GM12878 (cell line): ENCODE results near the gene NFIX. TPM values are rescaled to one million over a fixed set of nuclear protein-coding genes. Genes with fewer than 3 reads are reported as not detected.

ENCODE experiments used
- ATAC-seq: fragments of 200-7000 bp; cut with Tn5 transposase; 3 replicates; pipeline ENCODE4 v1.9.1; 2020; ENCODE audit warnings: mild to moderate bottlenecking, moderate library complexity
- BruUV-seq: library from RNA; stranded (reverse); fragments of 400-500 nt; replicated peaks from 2 replicates; lab custom pipeline; 2021; lab: Mats Ljungman, UMichigan
- CTCF ChIA-PET: fragments of 300-600 bp; sonication (Branson Sonifier 250); formaldehyde crosslinking; extraction: SDS; loops from one replicate; lab custom pipeline; 2021; ENCODE audit warnings: inconsistent platforms; lab: Yijun Ruan, JAX
- POLR2A ChIA-PET: fragments of 350-600 bp; formaldehyde crosslinking; extraction: SDS; loops from one replicate; lab custom pipeline; 2021; ENCODE audit warnings: inconsistent platforms; lab: Charles Lee
- RAD21 ChIA-PET: fragments of 300-600 bp; sonication (Branson Sonifier 250); formaldehyde crosslinking; loops from one replicate; lab custom pipeline; 2023; ENCODE audit warnings: antibody characterized with exemption; ENCODE audit not compliant: unreplicated experiment; lab: Charles Lee
- SMC1A ChIA-PET: fragments of 300-600 bp; sonication (Branson Sonifier 250); formaldehyde crosslinking; loops from one replicate; lab custom pipeline; 2023; ENCODE audit not compliant: unreplicated experiment, uncharacterized antibody; lab: Charles Lee
- DNase-seq: peaks from one replicate; pipeline ENCODE4 v3.0.0-alpha.2; 2011; ENCODE audit warnings: low read depth, low spot score
- FAIRE-seq: peaks from 3 replicates; lab custom pipeline; 2011; peaks lifted over from hg19 to GRCh38; lab: Jason Lieb, UNC
- H2AFZ ChIP-seq: 2 replicates; pipeline ENCODE4 v1.6.0; 2011; ENCODE audit warnings: low read depth, low read length, control low read depth; ENCODE audit not compliant: control insufficient read depth
- H3K27ac ChIP-seq: 2 replicates; pipeline ENCODE4 v1.5.1; 2011; ENCODE audit warnings: control low read depth; ENCODE audit not compliant: control insufficient read depth, insufficient read depth
- H3K27me3 ChIP-seq, 2 experiments: replicated peaks in 1 of 2; 2 replicates each; pipeline versions ENCODE4 v1.6.0 to v1.6.1; 2011; ENCODE audit warnings: low read length in 1 of 2; ENCODE audit not compliant: control insufficient read depth in 2 of 2, insufficient read depth in 2 of 2
- H3K36me3 ChIP-seq, 2 experiments: 2 replicates each; pipeline ENCODE4 v1.5.1; 2011; ENCODE audit warnings: low read length in 1 of 2; ENCODE audit not compliant: control insufficient read depth in 2 of 2, insufficient read depth in 2 of 2
- H3K4me1 ChIP-seq: 2 replicates; pipeline ENCODE4 v1.6.1; 2011; ENCODE audit warnings: mild to moderate bottlenecking, low read length, moderate library complexity, mixed read lengths; ENCODE audit not compliant: control insufficient read depth, insufficient read depth
- H3K4me2 ChIP-seq: 2 replicates; pipeline ENCODE4 v1.6.0; 2011; ENCODE audit warnings: control low read depth; ENCODE audit not compliant: control insufficient read depth, insufficient read depth
- H3K4me3 ChIP-seq: fragments of 200-600 bp; sonication (generic); 2 replicates; pipeline ENCODE4 v1.5.1; 2016
- H3K79me2 ChIP-seq: 2 replicates; pipeline ENCODE4 v1.6.0; 2011; ENCODE audit warnings: low read length; ENCODE audit not compliant: control insufficient read depth, insufficient read depth
- H3K9ac ChIP-seq: 2 replicates; pipeline ENCODE4 v1.8.0; 2011; ENCODE audit warnings: low read length, control low read depth, mixed read lengths; ENCODE audit not compliant: control insufficient read depth, insufficient read depth
- H3K9me3 ChIP-seq: replicated peaks from 3 replicates; pipeline ENCODE4 v1.5.1; 2011; ENCODE audit warnings: mild to moderate bottlenecking, low read length; ENCODE audit not compliant: control insufficient read depth, insufficient read depth
- H4K20me1 ChIP-seq: 2 replicates; pipeline ENCODE4 v1.6.0; 2011; ENCODE audit not compliant: control insufficient read depth, insufficient read depth
- BCL11A ChIP-seq: IDR thresholded peaks from 2 replicates; pipeline ENCODE4 v1.6.1; 2011; ENCODE audit warnings: low read depth, low read length
- CREM ChIP-seq: IDR thresholded peaks from 2 replicates; pipeline ENCODE4 v1.6.1; 2014; ENCODE audit warnings: antibody characterized with exemption, low read depth
- EZH2 ChIP-seq: IDR thresholded peaks from 2 replicates; pipeline ENCODE4 v1.6.1; 2012; ENCODE audit warnings: low read depth, mild to moderate bottlenecking, control low read depth, inconsistent platforms, low read length, borderline replicate concordance; ENCODE audit not compliant: control insufficient read depth
- HCFC1 ChIP-seq: fragments of 150-350 bp; IDR thresholded peaks from 2 replicates; pipeline ENCODE4 v1.6.1; 2014; ENCODE audit warnings: low read length
- KDM1A ChIP-seq: fragments of 200-600 bp; sonication (generic); IDR thresholded peaks from 2 replicates; pipeline ENCODE4 v1.6.1; 2016; ENCODE audit warnings: borderline replicate concordance
- NBN ChIP-seq: fragments of 450-650 bp; IDR thresholded peaks from 2 replicates; pipeline ENCODE4 v1.6.1; 2016
- NR2F1 ChIP-seq: fragments of 450-650 bp; conservative IDR thresholded peaks from 2 replicates; pipeline ENCODE4 v1.6.1; 2017; ENCODE audit warnings: mild to moderate bottlenecking
- POLR2A ChIP-seq: IDR thresholded peaks from 2 replicates; pipeline ENCODE4 v1.6.1; 2011; ENCODE audit warnings: low read depth, mild to moderate bottlenecking, low read length
- RFX5 ChIP-seq: IDR thresholded peaks from 2 replicates; pipeline ENCODE4 v1.6.1; 2011; ENCODE audit warnings: low read depth, low read length, improper control_type of control experiment
- RUNX3 ChIP-seq: IDR thresholded peaks from 2 replicates; pipeline ENCODE4 v1.6.1; 2012; ENCODE audit warnings: low read length, inconsistent platforms
- SMAD5 ChIP-seq: IDR thresholded peaks from 2 replicates; pipeline ENCODE4 v1.6.1; 2016; ENCODE audit warnings: antibody characterized with exemption, low read depth
- SMC3 ChIP-seq: IDR thresholded peaks from 2 replicates; pipeline ENCODE4 v1.6.1; 2011; ENCODE audit warnings: low read length, improper control_type of control experiment, borderline replicate concordance
- STAT1 ChIP-seq: fragments of 450-650 bp; conservative IDR thresholded peaks from 2 replicates; pipeline ENCODE4 v1.6.1; 2014; ENCODE audit warnings: antibody characterized with exemption, mild to moderate bottlenecking
- SUPT20H ChIP-seq: IDR thresholded peaks from 2 replicates; pipeline ENCODE4 v1.6.1; 2011; ENCODE audit warnings: low read depth, mild to moderate bottlenecking, low read length, moderate library complexity, borderline replicate concordance; ENCODE audit not compliant: control insufficient read depth
- YY1 ChIP-seq: IDR thresholded peaks from 2 replicates; pipeline ENCODE4 v1.6.1; 2011; ENCODE audit warnings: low read depth, mild to moderate bottlenecking, low read length
- ZNF207 ChIP-seq: fragments of 450-650 bp; IDR thresholded peaks from 2 replicates; pipeline ENCODE4 v1.6.1; 2014; ENCODE audit warnings: antibody characterized with exemption, mild to moderate bottlenecking, borderline replicate concordance
- ZNF24 ChIP-seq: fragments of 450-650 bp; IDR thresholded peaks from 2 replicates; pipeline ENCODE4 v1.6.1; 2017; ENCODE audit warnings: antibody characterized with exemption, mild to moderate bottlenecking
- ZNF274 ChIP-seq: IDR thresholded peaks from one replicate; pipeline ENCODE4 v1.8.0; 2011; ENCODE audit not compliant: insufficient read length, insufficient read depth
- WGBS: methylation state at CpG from one replicate; pipeline ENCODE4 v1.1.6; 2016; ENCODE audit warnings: low lambda C conversion rate; ENCODE audit not compliant: insufficient replicate concordance, insufficient coverage; ENCODE audit errors: missing lambda C conversion rate; 5-methylcytosine and 5-hydroxymethylcytosine counted together
- in situ Hi-C: fragments of 300-500 bp; cut with MboI; formaldehyde crosslinking; loops from 9 replicates; pipeline ENCODE4 v1.14.3; 2018; ENCODE audit warnings: mixed read lengths
- intact Hi-C: fragments of 100-400 bp; cut with micrococcal nuclease; formaldehyde crosslinking; loops from one replicate; pipeline ENCODE4 v1.14.2; 2022; ENCODE audit not compliant: unreplicated experiment
- polyA plus RNA-seq, 11 experiments: library from polyadenylated mRNA; depleted of rRNA in 4 of 11; unstranded in 6 of 11; stranded (reverse) in 5 of 11; fragments of >200 nt; fragmentation: Nextera tagmentation in 4 of 11; fragmentation: Illumina TruSeq in 1 of 11; extraction: Ambion mirVana in 4 of 11; extraction: Trizol in 1 of 11; gene quantifications; 1 replicate in 1 of 11; 2 replicates in 10 of 11; pipeline versions ENCODE4 v1.2.1 to v1.2.3, GENCODE V29; 2011 to 2016; ENCODE audit warnings: inconsistent platforms in 2 of 11, missing spikeins in 2 of 11, low read depth in 1 of 11
- total RNA-seq, 4 experiments: library from RNA; depleted of rRNA in 3 of 4; stranded (reverse); fragments of >200 nt in 3 of 4; fragmentation: Illumina TruSeq in 1 of 4; extraction: Trizol in 1 of 4; gene quantifications; 2 replicates each; pipeline versions ENCODE4 v1.2.1 to v1.2.3, GENCODE V29; 2013 to 2021
- TF ChIP-seq, protein P1 (sequence below): fragments of 450-650 bp; IDR thresholded peaks from 2 replicates; pipeline ENCODE4 v1.6.1; 2016; ENCODE audit warnings: mild to moderate bottlenecking, moderate library complexity, borderline replicate concordance
- TF ChIP-seq, protein P2 (sequence below): IDR thresholded peaks from 2 replicates; pipeline ENCODE4 v1.6.1; 2012; ENCODE audit warnings: low read length, inconsistent platforms

Gene NFIX
- total and polyA plus RNA-seq, 10 of the 15 experiments (the other 5 are each of a cell fraction or from before 2014, with no cell fraction given): 0.02 to 2.2 (median 0.28) TPM

- under 1% methylated on average over 34 of the region's 34 CpGs for WGBS
- Histone ChIP-seq H4K20me1 (no peaks in the 10 kb centered on the region), H3K4me2 (peak overlapping the region; percentile 100), H3K27me3 (no peaks in the 10 kb centered on the region), H3K9me3 (no peaks in the 10 kb centered on the region), H3K79me2 (no peaks in the 10 kb centered on the region), H3K27ac (peak overlapping the region; percentile 2; the same call in 1 of the 2 replicates), H3K9ac (peak overlapping the region; percentile 55; the same call in 1 of the 2 replicates), H2AFZ (peak overlapping the region; percentile 99), H3K36me3 (no peaks in the 10 kb centered on the region), H3K4me3 (peak overlapping the region; percentile 64; the same call in 1 of the 2 replicates), H3K4me1 (0 out of 2 replicates have a peak, but pooled peaks cover 3% of the 10 kb centered on the region)
- intact Hi-C loops: loop anchor here (1.0 kb wide), 1 partner anchor 80 kb away; no protein-coding TSS in a partner anchor
- ATAC-seq (peak; percentile 99), FAIRE-seq (peak; percentile 83), DNase-seq (peak; percentile 39)
- ChIA-PET RAD21 (interaction anchor here (0.6 to 2.9 kb wide), 32 partner anchors 9 to 296 kb away, joined by 3 to 31 read pairs (median 4); partner anchors contain the start of genes CALR, DNASE2, FARSA and GCDH), CTCF (interaction anchor here (0.6 to 7.0 kb wide), 65 partner anchors 10 to 312 kb away, joined by 3 to 182 read pairs (median 6); partner anchors contain the start of genes DNASE2, FARSA, GADD45GIP1 and GCDH), POLR2A (interaction anchor here (0.6 to 2.6 kb wide), 8 partner anchors 10 to 86 kb away, joined by 3 to 11 read pairs (median 4); partner anchors contain the start of genes DNASE2 and GCDH), SMC1A (interaction anchor here (0.7 to 2.0 kb wide), 21 partner anchors 9 to 187 kb away, joined by 3 to 29 read pairs (median 5); partner anchors contain the start of genes DNASE2, GADD45GIP1, GCDH and KLF1)
- no TSS peak for BruUV-seq
- in situ Hi-C loops: no loop called here
- TF ChIP-seq CREM (no peak), ZNF207 (no peak; the same call in 1 of the 2 replicates), KDM1A (no peak), NR2F1 (peak; percentile 58), HCFC1 (peak; percentile 34), STAT1 (no peak; the same call in 1 of the 2 replicates), SUPT20H (no peak), SMC3 (peak; percentile 79), RUNX3 (0 out of 2 replicates have a peak, but pooled peaks have one; percentile 30), EZH2 (no peak), YY1 (peak; percentile 76), SMAD5 (no peak), BCL11A (no peak), POLR2A (peak; percentile 29; the same call in 1 of the 2 replicates), NBN (peak; percentile 61), RFX5 (no peak), ZNF274 (no peak), ZNF24 (no peak)
- TF ChIP-seq, protein P1, sequence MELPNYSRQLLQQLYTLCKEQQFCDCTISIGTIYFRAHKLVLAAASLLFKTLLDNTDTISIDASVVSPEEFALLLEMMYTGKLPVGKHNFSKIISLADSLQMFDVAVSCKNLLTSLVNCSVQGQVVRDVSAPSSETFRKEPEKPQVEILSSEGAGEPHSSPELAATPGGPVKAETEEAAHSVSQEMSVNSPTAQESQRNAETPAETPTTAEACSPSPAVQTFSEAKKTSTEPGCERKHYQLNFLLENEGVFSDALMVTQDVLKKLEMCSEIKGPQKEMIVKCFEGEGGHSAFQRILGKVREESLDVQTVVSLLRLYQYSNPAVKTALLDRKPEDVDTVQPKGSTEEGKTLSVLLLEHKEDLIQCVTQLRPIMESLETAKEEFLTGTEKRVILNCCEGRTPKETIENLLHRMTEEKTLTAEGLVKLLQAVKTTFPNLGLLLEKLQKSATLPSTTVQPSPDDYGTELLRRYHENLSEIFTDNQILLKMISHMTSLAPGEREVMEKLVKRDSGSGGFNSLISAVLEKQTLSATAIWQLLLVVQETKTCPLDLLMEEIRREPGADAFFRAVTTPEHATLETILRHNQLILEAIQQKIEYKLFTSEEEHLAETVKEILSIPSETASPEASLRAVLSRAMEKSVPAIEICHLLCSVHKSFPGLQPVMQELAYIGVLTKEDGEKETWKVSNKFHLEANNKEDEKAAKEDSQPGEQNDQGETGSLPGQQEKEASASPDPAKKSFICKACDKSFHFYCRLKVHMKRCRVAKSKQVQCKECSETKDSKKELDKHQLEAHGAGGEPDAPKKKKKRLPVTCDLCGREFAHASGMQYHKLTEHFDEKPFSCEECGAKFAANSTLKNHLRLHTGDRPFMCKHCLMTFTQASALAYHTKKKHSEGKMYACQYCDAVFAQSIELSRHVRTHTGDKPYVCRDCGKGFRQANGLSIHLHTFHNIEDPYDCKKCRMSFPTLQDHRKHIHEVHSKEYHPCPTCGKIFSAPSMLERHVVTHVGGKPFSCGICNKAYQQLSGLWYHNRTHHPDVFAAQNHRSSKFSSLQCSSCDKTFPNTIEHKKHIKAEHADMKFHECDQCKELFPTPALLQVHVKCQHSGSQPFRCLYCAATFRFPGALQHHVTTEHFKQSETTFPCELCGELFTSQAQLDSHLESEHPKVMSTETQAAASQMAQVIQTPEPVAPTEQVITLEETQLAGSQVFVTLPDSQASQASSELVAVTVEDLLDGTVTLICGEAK: no peak
- TF ChIP-seq, protein P2, sequence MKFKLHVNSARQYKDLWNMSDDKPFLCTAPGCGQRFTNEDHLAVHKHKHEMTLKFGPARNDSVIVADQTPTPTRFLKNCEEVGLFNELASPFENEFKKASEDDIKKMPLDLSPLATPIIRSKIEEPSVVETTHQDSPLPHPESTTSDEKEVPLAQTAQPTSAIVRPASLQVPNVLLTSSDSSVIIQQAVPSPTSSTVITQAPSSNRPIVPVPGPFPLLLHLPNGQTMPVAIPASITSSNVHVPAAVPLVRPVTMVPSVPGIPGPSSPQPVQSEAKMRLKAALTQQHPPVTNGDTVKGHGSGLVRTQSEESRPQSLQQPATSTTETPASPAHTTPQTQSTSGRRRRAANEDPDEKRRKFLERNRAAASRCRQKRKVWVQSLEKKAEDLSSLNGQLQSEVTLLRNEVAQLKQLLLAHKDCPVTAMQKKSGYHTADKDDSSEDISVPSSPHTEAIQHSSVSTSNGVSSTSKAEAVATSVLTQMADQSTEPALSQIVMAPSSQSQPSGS: no peak
These were observed 30.1 kb upstream of the NFIX start for GRCh38 chr19:12965017-12965811.
